Vein endothelial cell (primary cell): ENCODE data around the gene CLRN1. TPM values are rescaled to one million over a fixed set of nuclear protein-coding genes. Genes with fewer than 3 reads are reported as not detected.

Experiments used
- total RNA-seq: library from RNA; depleted of rRNA; stranded (reverse); fragments of >200 nt; gene quantifications from 2 replicates; pipeline ENCODE4 v1.2.3, GENCODE V29; 2012

The CLRN1 gene
- not detected in 2 replicates for total RNA-seq

GRCh38 chr3:150972366-150973071, at the start of gene CLRN1:
Gene CLRN1 (minus strand): TSS chr3:150972727. CDS start chr3:150972708, 19 bp downstream.

GRCh38 chr3:150905339-150905738, 67.2 kb downstream of the CLRN1 start, which contains the start of gene MINDY4B:
Gene MINDY4B (minus strand): TSS chr3:150905439. CDS start chr3:150905439, 0 bp downstream.

Other genes with a start within 250 kb of the CLRN1 start
- gene SIAH2, start 209.6 kb downstream of the CLRN1 start, total RNA-seq, result 15.3 and 18.9 TPM in 2 replicates
- not detected in 2 replicates for gene MINDY4B, start 67.3 kb downstream of the CLRN1 start, total RNA-seq
- 0.65 and 0.67 TPM in 2 replicates for gene MED12L, start 112.9 kb upstream of the CLRN1 start, total RNA-seq
- gene GPR171, start 230.5 kb upstream of the CLRN1 start, total RNA-seq, result not detected in 2 replicates